Nephron (organoid): Measurements from ENCODE around the gene FCHSD2.

Experiments used
- H3K27ac Mint-ChIP-seq, 3 experiments: 2 replicates each; pipeline ENCODE4 v1.8.0; 2020; ENCODE audit warnings: mixed read lengths in 3 of 3, mild to moderate bottlenecking in 2 of 3, moderate library complexity in 1 of 3
- H3K27me3 Mint-ChIP-seq: 2 replicates; pipeline ENCODE4 v1.8.0; 2021; ENCODE audit warnings: low read depth, mild to moderate bottlenecking, moderate library complexity, mixed read lengths
- H3K36me3 Mint-ChIP-seq: 2 replicates; pipeline ENCODE4 v1.8.0; 2020; ENCODE audit warnings: low read depth, mixed read lengths
- H3K4me1 Mint-ChIP-seq: 2 replicates; pipeline ENCODE4 v1.8.0; 2020; ENCODE audit warnings: mixed read lengths
- H3K4me3 Mint-ChIP-seq, 3 experiments: 2 replicates each; pipeline ENCODE4 v1.8.0; 2020; ENCODE audit warnings: mild to moderate bottlenecking in 3 of 3, mixed read lengths in 3 of 3, moderate library complexity in 2 of 3
- H3K9me3 Mint-ChIP-seq: 2 replicates; pipeline ENCODE4 v1.8.0; 2020; ENCODE audit warnings: mixed read lengths
- CTCF ChIP-seq, 3 experiments: fragments of 200-600 bp; sonication (generic); IDR thresholded peaks; one replicate each; pipeline ENCODE4 v1.5.0; 2021; ENCODE audit warnings: antibody characterized with exemption in 3 of 3; ENCODE audit not compliant: unreplicated experiment in 3 of 3

The FCHSD2 gene

GRCh38 chr11:73176874-73177155 is 34.7 kb upstream of the FCHSD2 start:
- Mint-ChIP-seq H3K4me3 (no peak overlapping the region), H3K4me1 (peaks cover 43% of the 10 kb centered on the region), H3K9me3 (no peaks in the 10 kb centered on the region), H3K27ac (peak overlapping the region in 1 of 3 experiments; percentile 48), H3K36me3 (no peaks in the 10 kb centered on the region), H3K27me3 (peaks cover 9% of the 10 kb centered on the region)
- TF ChIP-seq CTCF (IDR thresholded peaks at IDR 0.05; ENCODE audit: unreplicated experiment in 3 of 3): no peak

- Mint-ChIP-seq H3K4me3 (no peak overlapping the region), H3K9me3 (no peaks in the 10 kb centered on the region), H3K4me1 (peaks cover 48% of the 10 kb centered on the region), H3K36me3 (no peaks in the 10 kb centered on the region), H3K27ac (peak overlapping the region in 1 of 3 experiments; percentile 48), H3K27me3 (peaks cover 9% of the 10 kb centered on the region)
- no peak for TF ChIP-seq CTCF (IDR thresholded peaks at IDR 0.05; ENCODE audit: unreplicated experiment in 3 of 3)
Measured at GRCh38 chr11:73176145-73176873, 34.2 kb upstream of the FCHSD2 start.

GRCh38 chr11:73175551-73176144 is 33.5 kb upstream of the FCHSD2 start:
- H3K27ac Mint-ChIP-seq: peak overlapping the region in 1 of 3 experiments; percentile 44

GRCh38 chr11:73174495-73174791 is 32.3 kb upstream of the FCHSD2 start:
- Mint-ChIP-seq H3K4me1 (peaks cover 51% of the 10 kb centered on the region), H3K4me3 (peak overlapping the region in 1 of 3 experiments; percentile 17), H3K27ac (peak overlapping the region in 1 of 3 experiments; percentile 40), H3K9me3 (no peaks in the 10 kb centered on the region), H3K27me3 (peaks cover 9% of the 10 kb centered on the region), H3K36me3 (no peaks in the 10 kb centered on the region)
- no peak for TF ChIP-seq CTCF (IDR thresholded peaks at IDR 0.05; ENCODE audit: unreplicated experiment in 3 of 3)

More at GRCh38 chr11:73175551-73176144, 33.5 kb upstream of the FCHSD2 start:
- no peak for TF ChIP-seq CTCF (IDR thresholded peaks at IDR 0.05; ENCODE audit: unreplicated experiment in 3 of 3)
- peaks cover 9% of the 10 kb centered on the region for H3K27me3 Mint-ChIP-seq
- peaks cover 51% of the 10 kb centered on the region for H3K4me1 Mint-ChIP-seq
- no peaks in the 10 kb centered on the region for H3K9me3 Mint-ChIP-seq
- H3K36me3 Mint-ChIP-seq: no peaks in the 10 kb centered on the region
- H3K4me3 Mint-ChIP-seq: no peak overlapping the region

GRCh38 chr11:73173755-73174494 is 31.8 kb upstream of the FCHSD2 start:
- no peaks in the 10 kb centered on the region for H3K36me3 Mint-ChIP-seq
- peaks cover 55% of the 10 kb centered on the region for H3K4me1 Mint-ChIP-seq
- no peaks in the 10 kb centered on the region for H3K9me3 Mint-ChIP-seq
- H3K27me3 Mint-ChIP-seq: peaks cover 9% of the 10 kb centered on the region
- peak overlapping the region in 1 of 3 experiments; percentile 17 for H3K4me3 Mint-ChIP-seq
- H3K27ac Mint-ChIP-seq: peak overlapping the region in 1 of 3 experiments; percentile 40
- TF ChIP-seq CTCF (IDR thresholded peaks at IDR 0.05; ENCODE audit: unreplicated experiment in 3 of 3): no peak
